Measurements from ENCODE around the gene FOSB.

DNA sequence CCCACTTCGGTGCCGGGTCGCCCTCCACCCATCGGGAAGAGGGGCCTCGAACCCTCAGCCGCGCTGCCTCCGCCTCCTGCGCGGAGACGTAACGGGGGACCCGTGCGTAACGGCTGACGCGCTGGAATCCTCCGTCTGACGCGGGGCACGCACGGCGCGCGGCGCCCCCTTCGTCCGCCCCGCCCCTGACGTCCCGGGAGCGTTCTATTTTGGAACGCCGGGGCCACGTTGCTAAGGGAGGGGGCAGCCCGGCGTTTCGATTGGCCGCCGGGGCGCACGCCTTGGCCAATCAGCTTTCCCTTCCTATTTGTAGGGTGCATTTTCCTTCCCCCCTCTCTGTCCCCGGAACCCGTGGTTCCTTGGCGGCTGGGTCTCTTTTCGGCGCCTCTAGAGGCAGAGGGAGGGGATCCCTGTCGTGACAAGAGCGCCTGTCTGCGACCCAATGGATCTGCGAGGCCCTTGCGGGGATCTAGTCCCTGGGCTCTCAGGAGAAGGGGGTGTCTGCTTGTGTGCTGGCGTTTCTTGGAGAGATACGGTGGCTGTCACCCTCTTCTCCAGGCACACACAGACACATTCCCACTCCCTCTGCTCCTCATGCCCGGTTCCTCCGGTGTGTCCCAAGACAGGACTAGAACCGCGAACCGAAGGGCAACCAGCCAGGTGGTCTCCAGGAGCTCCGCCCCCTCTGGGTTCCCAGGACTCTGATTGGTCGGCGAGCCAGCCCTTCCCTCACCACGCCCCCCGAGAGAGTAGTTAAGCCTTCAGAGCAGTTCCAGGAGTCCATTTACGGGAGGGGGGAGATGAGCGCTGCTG is 1.5 kb downstream of the FOSB start:
- TF ChIP-seq, protein P1, sequence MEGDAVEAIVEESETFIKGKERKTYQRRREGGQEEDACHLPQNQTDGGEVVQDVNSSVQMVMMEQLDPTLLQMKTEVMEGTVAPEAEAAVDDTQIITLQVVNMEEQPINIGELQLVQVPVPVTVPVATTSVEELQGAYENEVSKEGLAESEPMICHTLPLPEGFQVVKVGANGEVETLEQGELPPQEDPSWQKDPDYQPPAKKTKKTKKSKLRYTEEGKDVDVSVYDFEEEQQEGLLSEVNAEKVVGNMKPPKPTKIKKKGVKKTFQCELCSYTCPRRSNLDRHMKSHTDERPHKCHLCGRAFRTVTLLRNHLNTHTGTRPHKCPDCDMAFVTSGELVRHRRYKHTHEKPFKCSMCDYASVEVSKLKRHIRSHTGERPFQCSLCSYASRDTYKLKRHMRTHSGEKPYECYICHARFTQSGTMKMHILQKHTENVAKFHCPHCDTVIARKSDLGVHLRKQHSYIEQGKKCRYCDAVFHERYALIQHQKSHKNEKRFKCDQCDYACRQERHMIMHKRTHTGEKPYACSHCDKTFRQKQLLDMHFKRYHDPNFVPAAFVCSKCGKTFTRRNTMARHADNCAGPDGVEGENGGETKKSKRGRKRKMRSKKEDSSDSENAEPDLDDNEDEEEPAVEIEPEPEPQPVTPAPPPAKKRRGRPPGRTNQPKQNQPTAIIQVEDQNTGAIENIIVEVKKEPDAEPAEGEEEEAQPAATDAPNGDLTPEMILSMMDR (IDR thresholded peaks at IDR 0.05), result peak in 1 of 3 donors; percentile 7
- peak; percentile 72 for TF ChIP-seq POLR2A (IDR thresholded peaks at IDR 0.05)

Measured in ovary (tissue), 3 donors.